ENCODE data around the gene STMND1. TPM values are rescaled to one million over a fixed set of nuclear protein-coding genes. Genes with fewer than 3 reads are reported as not detected.

STMND1 gene
- not detected in 3 replicates for total RNA-seq
- long read RNA-seq, partial matches to known transcripts, result 0 of 1 reads
- long read RNA-seq, other reads (novel, unspliced or antisense), result 1 of 1 reads

GRCh38 chr6:17101422-17102257 is at the start of gene STMND1:
TSS of gene STMND1 (plus strand) at chr6:17102050. CDS start at chr6:17102258, 208 bp downstream.
- DNase-seq (ENCODE audit: low spot score), result no peak
- H3K27me3 Mint-ChIP-seq (ENCODE audit: low read depth), result peaks cover 13% of the 10 kb centered on the region
- no peaks in the 10 kb centered on the region for H3K36me3 Mint-ChIP-seq (ENCODE audit: low read depth)
- peaks cover 19% of the 10 kb centered on the region for H3K4me1 Mint-ChIP-seq (ENCODE audit: low read depth)
- no peak for TF ChIP-seq CTCF (IDR thresholded peaks at IDR 0.05)
- no peaks in the 10 kb centered on the region for H3K9me3 Mint-ChIP-seq (ENCODE audit: low read depth)
- no peak within 1 kb of the TSS for H3K27ac Mint-ChIP-seq (ENCODE audit: unreplicated experiment)
- H3K4me3 Mint-ChIP-seq (ENCODE audit: unreplicated experiment), result peak within 1 kb of the TSS; percentile 78

- no peaks in the 10 kb centered on the region for H3K4me1 Mint-ChIP-seq (ENCODE audit: low read depth)
- TF ChIP-seq CTCF (IDR thresholded peaks at IDR 0.05), result no peak
These were observed 47.2 kb upstream of the STMND1 start for GRCh38 chr6:17054647-17055046.

GRCh38 chr6:17057322-17057721 is 44.5 kb upstream of the STMND1 start:
- no peaks in the 10 kb centered on the region for H3K36me3 Mint-ChIP-seq (ENCODE audit: low read depth)
- no peak overlapping the region for H3K27ac Mint-ChIP-seq (ENCODE audit: unreplicated experiment)
- no peak for TF ChIP-seq CTCF (IDR thresholded peaks at IDR 0.05)
- H3K4me1 Mint-ChIP-seq (ENCODE audit: low read depth), result no peaks in the 10 kb centered on the region
- no peaks in the 10 kb centered on the region for H3K27me3 Mint-ChIP-seq (ENCODE audit: low read depth)
- H3K4me3 Mint-ChIP-seq (ENCODE audit: unreplicated experiment), result no peak overlapping the region
- H3K9me3 Mint-ChIP-seq (ENCODE audit: low read depth), result peaks cover 2% of the 10 kb centered on the region
- DNase-seq (ENCODE audit: low spot score), result no peak

More at GRCh38 chr6:17054647-17055046, 47.2 kb upstream of the STMND1 start:
- no peaks in the 10 kb centered on the region for H3K27me3 Mint-ChIP-seq (ENCODE audit: low read depth)
- H3K27ac Mint-ChIP-seq (ENCODE audit: unreplicated experiment), result no peak overlapping the region
- DNase-seq (ENCODE audit: low spot score), result no peak
- H3K36me3 Mint-ChIP-seq (ENCODE audit: low read depth), result no peaks in the 10 kb centered on the region
- no peaks in the 10 kb centered on the region for H3K9me3 Mint-ChIP-seq (ENCODE audit: low read depth)
- no peak overlapping the region for H3K4me3 Mint-ChIP-seq (ENCODE audit: unreplicated experiment)

GRCh38 chr6:17058550-17058949 is 43.3 kb upstream of the STMND1 start:
- H3K27ac Mint-ChIP-seq (ENCODE audit: unreplicated experiment), result no peak overlapping the region
- H3K4me1 Mint-ChIP-seq (ENCODE audit: low read depth), result no peaks in the 10 kb centered on the region
- H3K9me3 Mint-ChIP-seq (ENCODE audit: low read depth), result peaks cover 3% of the 10 kb centered on the region

GRCh38 chr6:17059022-17059421 is 42.8 kb upstream of the STMND1 start:
- Mint-ChIP-seq H3K27me3 (ENCODE audit: low read depth) (no peaks in the 10 kb centered on the region), H3K9me3 (ENCODE audit: low read depth) (peaks cover 3% of the 10 kb centered on the region), H3K4me1 (ENCODE audit: low read depth) (no peaks in the 10 kb centered on the region), H3K4me3 (ENCODE audit: unreplicated experiment) (no peak overlapping the region), H3K27ac (ENCODE audit: unreplicated experiment) (no peak overlapping the region), H3K36me3 (ENCODE audit: low read depth) (no peaks in the 10 kb centered on the region)
- no peak for TF ChIP-seq CTCF (IDR thresholded peaks at IDR 0.05)
- no peak for DNase-seq (ENCODE audit: low spot score)

More at GRCh38 chr6:17058550-17058949, 43.3 kb upstream of the STMND1 start:
- Mint-ChIP-seq H3K4me3 (ENCODE audit: unreplicated experiment) (no peak overlapping the region), H3K27me3 (ENCODE audit: low read depth) (no peaks in the 10 kb centered on the region), H3K36me3 (ENCODE audit: low read depth) (no peaks in the 10 kb centered on the region)
- DNase-seq (ENCODE audit: low spot score), result no peak
- no peak for TF ChIP-seq CTCF (IDR thresholded peaks at IDR 0.05)
